ENCODE results near the gene PKIG. TPM values are rescaled to one million over a fixed set of nuclear protein-coding genes. Genes with fewer than 3 reads are reported as not detected.
"Not testable (repeated sequence)": the region's sequence is repeated elsewhere in the genome, so short reads cannot be mapped to it uniquely, and the experiment has no call there.

The PKIG gene
- total RNA-seq, 4 donors from 2014 or later = 72.9 to 153 (median 100) TPM

DNA sequence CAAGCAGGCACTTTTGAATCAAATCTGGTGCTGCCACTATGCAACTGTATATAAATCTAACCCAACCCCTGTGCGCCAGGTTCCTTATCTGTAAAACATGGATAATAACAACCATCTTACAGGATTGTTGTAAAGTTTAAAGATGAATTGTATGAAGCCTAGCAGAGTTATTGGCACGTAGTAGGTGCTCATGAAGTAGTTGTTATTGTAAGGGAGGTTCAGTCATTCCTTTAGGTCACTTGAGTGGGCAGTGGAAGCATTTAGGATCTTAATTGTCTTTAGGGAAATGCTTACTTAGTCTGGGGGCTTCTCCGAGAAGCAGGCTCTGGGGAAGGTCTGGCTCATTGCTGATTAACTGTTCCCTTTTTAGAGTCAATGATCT is 29.8 kb upstream of the PKIG start:
- DNase-seq = no peak
- no peaks in the 10 kb centered on the region for H3K36me3 ChIP-seq
- no peaks in the 10 kb centered on the region for H3K9me3 ChIP-seq
- TF ChIP-seq, protein P1, sequence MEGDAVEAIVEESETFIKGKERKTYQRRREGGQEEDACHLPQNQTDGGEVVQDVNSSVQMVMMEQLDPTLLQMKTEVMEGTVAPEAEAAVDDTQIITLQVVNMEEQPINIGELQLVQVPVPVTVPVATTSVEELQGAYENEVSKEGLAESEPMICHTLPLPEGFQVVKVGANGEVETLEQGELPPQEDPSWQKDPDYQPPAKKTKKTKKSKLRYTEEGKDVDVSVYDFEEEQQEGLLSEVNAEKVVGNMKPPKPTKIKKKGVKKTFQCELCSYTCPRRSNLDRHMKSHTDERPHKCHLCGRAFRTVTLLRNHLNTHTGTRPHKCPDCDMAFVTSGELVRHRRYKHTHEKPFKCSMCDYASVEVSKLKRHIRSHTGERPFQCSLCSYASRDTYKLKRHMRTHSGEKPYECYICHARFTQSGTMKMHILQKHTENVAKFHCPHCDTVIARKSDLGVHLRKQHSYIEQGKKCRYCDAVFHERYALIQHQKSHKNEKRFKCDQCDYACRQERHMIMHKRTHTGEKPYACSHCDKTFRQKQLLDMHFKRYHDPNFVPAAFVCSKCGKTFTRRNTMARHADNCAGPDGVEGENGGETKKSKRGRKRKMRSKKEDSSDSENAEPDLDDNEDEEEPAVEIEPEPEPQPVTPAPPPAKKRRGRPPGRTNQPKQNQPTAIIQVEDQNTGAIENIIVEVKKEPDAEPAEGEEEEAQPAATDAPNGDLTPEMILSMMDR (IDR thresholded peaks at IDR 0.05 in 4 of 5, conservative IDR thresholded peaks at IDR 0.05 in 1 of 5) = no peak
- TF ChIP-seq POLR2A (IDR thresholded peaks at IDR 0.05) = no peak
- peak overlapping the region in 1 of 4 donors; percentile 0 for H3K4me3 ChIP-seq
- no peak for ATAC-seq
- H3K4me1 ChIP-seq = peaks cover 34 to 39% of the 10 kb centered on the region in 2 donors
- H3K27me3 ChIP-seq = no peaks in the 10 kb centered on the region
- H3K27ac ChIP-seq = peak overlapping the region; percentile 76 to 92 (median 82)
- intact Hi-C loops (cut with DNase I; ENCODE audit: low total_unique reads) = no loop called here
- in situ Hi-C loops (cut with MboI; ENCODE audit: low sequenced_read_pairs in 4 of 4) = no loop called here

DNA sequence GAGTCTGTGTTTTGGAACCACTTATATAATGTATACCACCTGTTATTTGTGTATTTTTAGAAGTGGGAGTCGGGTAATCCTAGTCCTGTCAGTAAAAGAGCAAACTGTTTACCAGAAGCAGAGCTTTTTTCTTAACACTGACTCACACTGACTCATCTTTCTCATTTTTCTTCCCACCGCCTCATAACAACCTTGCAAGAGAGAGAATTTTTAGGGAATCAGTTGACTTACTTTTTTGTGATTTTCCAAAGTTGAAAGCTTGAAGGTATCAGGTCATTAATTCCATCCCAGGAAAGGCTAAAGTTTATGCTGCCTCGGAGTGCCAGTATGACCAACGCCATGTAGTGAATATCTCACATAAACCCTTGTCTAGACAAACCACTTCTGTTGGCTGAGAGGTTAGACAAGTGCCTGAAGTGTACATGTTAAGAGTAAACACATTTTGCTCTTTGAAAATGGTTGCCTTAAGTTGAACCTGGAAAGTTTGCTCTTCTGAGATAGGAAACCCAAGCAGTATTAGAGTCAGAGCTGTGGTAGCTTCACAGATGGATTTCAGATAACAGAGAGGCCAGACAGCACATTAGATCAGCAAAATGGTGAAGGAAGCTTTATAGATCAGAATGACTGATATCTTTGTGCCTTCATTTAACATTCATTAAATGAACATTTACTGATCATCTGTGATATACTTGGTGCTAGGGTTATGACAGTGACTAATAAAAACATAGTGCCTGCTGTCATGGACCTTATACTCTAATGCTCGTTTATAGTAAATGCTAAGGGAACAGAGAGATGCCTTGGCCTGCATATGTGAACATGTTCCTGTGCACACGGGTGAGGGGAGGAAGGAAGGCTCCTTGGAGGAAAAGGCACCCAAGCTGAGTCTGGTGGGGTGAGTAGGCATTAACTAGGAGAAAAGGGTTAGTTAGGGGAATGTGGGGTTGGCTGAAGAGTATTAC is 29.1 kb upstream of the PKIG start:
- intact Hi-C loops (cut with DNase I; ENCODE audit: low total_unique reads) = no loop called here

DNA sequence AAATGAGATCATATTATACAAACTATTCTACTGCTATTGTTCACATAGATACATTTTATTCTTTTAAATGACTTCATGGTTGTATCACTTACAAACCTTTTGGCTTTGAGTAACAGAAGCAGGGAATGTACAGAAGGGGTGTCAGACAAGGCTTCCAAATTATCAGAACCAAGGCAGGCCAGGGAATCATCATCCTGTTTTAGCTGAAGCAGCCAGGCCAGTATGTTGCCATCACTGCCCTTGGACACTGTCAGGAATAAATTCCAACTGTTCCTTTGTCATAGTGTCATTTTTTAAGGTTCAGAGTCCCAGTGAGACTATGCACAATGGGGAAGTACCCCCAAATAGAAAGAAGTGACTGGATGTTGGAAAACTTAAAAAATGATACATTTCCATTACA is 23.1 kb upstream of the PKIG start:
- no peaks in the 10 kb centered on the region for H3K36me3 ChIP-seq
- H3K4me1 ChIP-seq = peaks cover 16 to 19% of the 10 kb centered on the region in 2 donors
- DNase-seq = no peak
- no peaks in the 10 kb centered on the region for H3K27me3 ChIP-seq
- ATAC-seq = no peak
- no peak overlapping the region for H3K27ac ChIP-seq
- intact Hi-C loops (cut with DNase I; ENCODE audit: low total_unique reads) = no loop called here
- no peak overlapping the region for H3K4me3 ChIP-seq
- no peaks in the 10 kb centered on the region for H3K9me3 ChIP-seq
- TF ChIP-seq, protein P1 (IDR thresholded peaks at IDR 0.05 in 4 of 5, conservative IDR thresholded peaks at IDR 0.05 in 1 of 5) = no peak
- no peak for TF ChIP-seq POLR2A (IDR thresholded peaks at IDR 0.05)
- in situ Hi-C loops (cut with MboI; ENCODE audit: low sequenced_read_pairs in 4 of 4) = no loop called here

More for the DNA sequence above, 29.1 kb upstream of the PKIG start:
- H3K4me1 ChIP-seq = peaks cover 34 to 39% of the 10 kb centered on the region in 2 donors
- DNase-seq (no peak), ATAC-seq (peak; percentile 83 to 94)
- no peaks in the 10 kb centered on the region for H3K36me3 ChIP-seq
- H3K9me3 ChIP-seq = no peaks in the 10 kb centered on the region
- in situ Hi-C loops (cut with MboI; ENCODE audit: low sequenced_read_pairs in 4 of 4) = no loop called here
- peak overlapping the region; percentile 76 to 92 (median 82) for H3K27ac ChIP-seq
- H3K4me3 ChIP-seq = peak overlapping the region in 1 of 4 donors; percentile 0
- TF ChIP-seq POLR2A (IDR thresholded peaks at IDR 0.05) = no peak
- TF ChIP-seq, protein P1 (IDR thresholded peaks at IDR 0.05 in 4 of 5, conservative IDR thresholded peaks at IDR 0.05 in 1 of 5) = no peak
- no peaks in the 10 kb centered on the region for H3K27me3 ChIP-seq

DNA sequence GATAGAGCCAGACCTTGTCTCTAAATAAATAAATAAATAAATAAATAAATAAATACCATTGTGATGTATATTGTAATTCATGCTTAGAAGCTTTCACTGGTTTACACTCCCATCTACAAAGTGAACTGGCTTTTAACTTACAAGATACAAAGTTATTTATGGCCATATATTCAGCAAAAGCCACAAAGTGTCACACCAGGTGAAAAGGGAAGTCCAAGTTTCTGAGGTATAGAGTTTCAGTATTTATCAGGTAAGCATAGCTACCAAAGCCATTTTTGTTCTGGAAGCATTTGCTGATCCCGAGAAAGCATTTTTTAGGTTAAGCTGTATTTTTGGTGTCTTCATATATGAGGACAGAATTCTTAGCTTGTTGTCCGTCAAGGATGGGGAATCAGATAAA is 22.1 kb upstream of the PKIG start:
- no peak for TF ChIP-seq POLR2A (IDR thresholded peaks at IDR 0.05)
- TF ChIP-seq, protein P1 (IDR thresholded peaks at IDR 0.05 in 4 of 5, conservative IDR thresholded peaks at IDR 0.05 in 1 of 5) = no peak
- no peak for ATAC-seq
- H3K9me3 ChIP-seq = no peaks in the 10 kb centered on the region
- in situ Hi-C loops (cut with MboI; ENCODE audit: low sequenced_read_pairs in 4 of 4) (no loop called here), intact Hi-C loops (cut with DNase I; ENCODE audit: low total_unique reads) (no loop called here)
- no peaks in the 10 kb centered on the region for H3K36me3 ChIP-seq
- H3K4me1 ChIP-seq = peaks cover 10% of the 10 kb centered on the region in 2 donors
- H3K4me3 ChIP-seq = no peak overlapping the region
- no peaks in the 10 kb centered on the region for H3K27me3 ChIP-seq
- H3K27ac ChIP-seq = no peak overlapping the region
- no peak for DNase-seq

DNA sequence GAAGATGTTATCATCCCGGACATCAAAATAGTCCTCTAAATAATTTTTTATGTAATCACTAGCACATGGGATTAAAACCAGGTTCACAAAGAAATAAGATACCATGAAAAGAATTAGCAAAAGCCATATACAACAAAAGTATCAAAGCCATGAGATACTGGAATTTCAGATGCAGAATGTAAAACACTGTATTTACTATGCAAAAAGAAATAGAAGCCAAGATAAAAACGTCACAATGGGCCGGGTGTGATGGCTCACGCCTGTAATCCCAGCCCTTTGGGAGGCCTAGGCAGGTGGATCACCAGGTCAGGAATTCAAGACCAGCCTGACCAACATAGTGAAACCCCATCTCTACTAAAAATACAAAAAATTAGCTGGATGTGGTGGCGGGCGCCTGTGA is 21.6 kb upstream of the PKIG start:
- H3K4me1 ChIP-seq; DNase-seq; in situ Hi-C loops (cut with MboI; ENCODE audit: low sequenced_read_pairs in 4 of 4); ATAC-seq; H3K27me3 ChIP-seq; H3K9me3 ChIP-seq; H3K27ac ChIP-seq; H3K36me3 ChIP-seq; intact Hi-C loops (cut with DNase I; ENCODE audit: low total_unique reads); H3K4me3 ChIP-seq: not testable (repeated sequence)

Data from gastrocnemius medialis (tissue), 4 donors.